Gastroesophageal sphincter (tissue), 4 donors: Measurements from ENCODE around the gene HNRNPA0. TPM values are rescaled to one million over a fixed set of nuclear protein-coding genes. Genes with fewer than 3 reads are reported as not detected.
"Not testable (repeated sequence)": the region's sequence is repeated elsewhere in the genome, so short reads cannot be mapped to it uniquely, and the experiment has no call there.

Experiments
- ATAC-seq: fragments of 150-250 bp; one replicate; pipeline ENCODE4 v1.9.1; 2016; ENCODE audit warnings: mild to moderate bottlenecking, moderate library complexity
- H3K27ac ChIP-seq, 4 donors: fragments of 200-600 bp; sonication (generic) in 3 of 4; 1 replicate in 3 of 4; 2 replicates in 1 of 4; pipeline ENCODE4 v1.5.1; 2016 to 2019
- H3K27me3 ChIP-seq: fragments of 200-600 bp; sonication (generic); one replicate; pipeline ENCODE4 v1.5.1; 2019
- H3K36me3 ChIP-seq, 2 donors: fragments of 200-600 bp; sonication (generic); one replicate each; pipeline ENCODE4 v1.5.1; 2019; ENCODE audit warnings: control low read depth in 1 of 2
- H3K4me1 ChIP-seq, 3 donors: fragments of 200-600 bp; sonication (generic); 1 replicate in 2 of 3; 2 replicates in 1 of 3; pipeline ENCODE4 v1.5.1; 2016 to 2019; ENCODE audit warnings: control low read depth in 2 of 3
- H3K4me3 ChIP-seq, 2 donors: fragments of 200-600 bp; sonication (generic); one replicate each; pipeline ENCODE4 v1.5.1; 2019; ENCODE audit warnings: mild to moderate bottlenecking in 1 of 2, moderate library complexity in 1 of 2
- H3K9me3 ChIP-seq, 3 donors: fragments of 200-600 bp; sonication (generic); one replicate each; pipeline ENCODE4 v1.5.1; 2017 to 2019; ENCODE audit warnings: control low read depth in 2 of 3
- EP300 ChIP-seq: sonication (generic); formaldehyde crosslinking; IDR thresholded peaks from one replicate; pipeline ENCODE4 v1.6.1; 2017; ENCODE audit warnings: antibody characterized with exemption, mild to moderate bottlenecking
- POLR2A ChIP-seq, 2 donors: fragments of 450-650 bp; IDR thresholded peaks; one replicate each; pipeline ENCODE4 v1.6.1; 2017; ENCODE audit warnings: antibody characterized with exemption in 2 of 2, mild to moderate bottlenecking in 2 of 2, moderate library complexity in 1 of 2
- POLR2AphosphoS5 ChIP-seq: sonication (generic); formaldehyde crosslinking; IDR thresholded peaks from one replicate; pipeline ENCODE4 v1.6.1; 2017; ENCODE audit warnings: antibody characterized with exemption
- WGBS, 2 donors: methylation state at CpG; one replicate each; pipeline ENCODE4 v1.1.5; 2018; ENCODE audit warnings: low coverage in 1 of 2; 5-methylcytosine and 5-hydroxymethylcytosine counted together
- total RNA-seq, 4 donors: library from RNA; depleted of rRNA; stranded (reverse); fragments of >200 nt; gene quantifications; one replicate each; pipeline ENCODE4 v1.1.0, GENCODE V29; 2016
- TF ChIP-seq, protein P1 (sequence below), 4 experiments: fragments of 200-600 bp in 2 of 4; fragments of 450-650 bp in 2 of 4; sonication (generic) in 1 of 4; IDR thresholded peaks; one replicate each; pipeline ENCODE4 v1.5.1; 2017 to 2019; ENCODE audit warnings: antibody characterized with exemption in 4 of 4, mild to moderate bottlenecking in 2 of 4, moderate library complexity in 2 of 4

Gene HNRNPA0
- total RNA-seq, 4 donors from 2014 or later: 9.9 to 17.2 (median 13.8) TPM

DNA sequence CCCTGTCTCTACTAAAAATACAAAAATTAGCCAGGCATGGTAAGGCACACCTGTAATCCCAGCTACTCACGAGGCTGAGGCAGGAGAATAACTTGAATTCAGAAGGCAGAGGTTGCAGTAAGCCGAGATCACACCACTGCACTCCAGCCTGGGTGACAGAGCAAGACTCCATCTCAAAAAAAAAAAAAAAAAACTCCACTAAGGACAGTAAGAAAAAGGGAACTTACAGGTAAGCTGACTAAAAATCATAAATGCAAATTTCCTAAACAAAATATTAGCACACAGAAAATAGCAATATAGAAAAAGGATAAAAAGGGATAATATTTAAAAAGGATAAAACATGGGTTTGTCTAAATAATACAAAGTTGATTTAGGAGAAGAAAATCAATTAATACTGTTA is 27.9 kb upstream of the HNRNPA0 start:
- 93 to 100% methylated on average over 2 of the region's 2 CpGs for WGBS, 2 donors

DNA sequence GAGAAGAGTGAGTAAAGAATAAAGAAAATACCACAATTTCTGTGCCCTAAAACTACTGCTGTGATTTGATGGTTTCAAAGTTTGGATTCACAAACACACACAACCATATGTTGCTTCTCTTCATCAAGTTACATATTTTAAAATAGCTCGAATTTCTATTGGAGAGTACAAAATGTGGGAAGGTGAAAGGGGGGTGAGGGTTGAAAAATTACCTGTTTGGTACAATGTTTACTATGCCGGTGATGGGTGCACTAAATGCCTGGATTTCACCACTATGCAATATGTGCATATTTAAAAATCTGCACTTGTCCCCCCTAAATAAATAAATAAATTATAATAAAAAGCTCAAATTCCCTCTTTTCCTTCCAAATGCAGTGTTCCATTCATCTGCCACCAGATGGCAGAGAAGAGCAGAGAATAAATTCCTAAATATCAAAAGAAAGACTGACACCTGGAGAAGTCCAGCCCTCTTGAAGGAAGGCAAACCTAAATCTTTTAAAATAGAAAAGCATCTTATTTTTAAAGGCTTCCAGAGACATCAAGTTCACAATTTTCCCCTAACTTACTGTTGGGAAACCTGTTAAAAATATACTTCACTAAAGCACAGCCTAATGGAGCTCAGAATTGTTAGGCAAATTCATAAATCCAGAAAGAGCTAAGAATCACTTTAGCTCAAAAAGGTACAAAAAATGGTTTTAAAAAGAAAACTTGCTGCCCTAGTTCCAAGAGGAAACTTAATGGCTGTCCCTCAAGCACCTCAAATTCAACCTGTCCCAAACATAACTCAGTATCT is 24.8 kb upstream of the HNRNPA0 start:
- H3K36me3 ChIP-seq: no peaks in the 10 kb centered on the region
- no peaks in the 10 kb centered on the region for H3K9me3 ChIP-seq
- TF ChIP-seq POLR2A (IDR thresholded peaks at IDR 0.05): no peak
- TF ChIP-seq EP300: no peak
- TF ChIP-seq, protein P1, sequence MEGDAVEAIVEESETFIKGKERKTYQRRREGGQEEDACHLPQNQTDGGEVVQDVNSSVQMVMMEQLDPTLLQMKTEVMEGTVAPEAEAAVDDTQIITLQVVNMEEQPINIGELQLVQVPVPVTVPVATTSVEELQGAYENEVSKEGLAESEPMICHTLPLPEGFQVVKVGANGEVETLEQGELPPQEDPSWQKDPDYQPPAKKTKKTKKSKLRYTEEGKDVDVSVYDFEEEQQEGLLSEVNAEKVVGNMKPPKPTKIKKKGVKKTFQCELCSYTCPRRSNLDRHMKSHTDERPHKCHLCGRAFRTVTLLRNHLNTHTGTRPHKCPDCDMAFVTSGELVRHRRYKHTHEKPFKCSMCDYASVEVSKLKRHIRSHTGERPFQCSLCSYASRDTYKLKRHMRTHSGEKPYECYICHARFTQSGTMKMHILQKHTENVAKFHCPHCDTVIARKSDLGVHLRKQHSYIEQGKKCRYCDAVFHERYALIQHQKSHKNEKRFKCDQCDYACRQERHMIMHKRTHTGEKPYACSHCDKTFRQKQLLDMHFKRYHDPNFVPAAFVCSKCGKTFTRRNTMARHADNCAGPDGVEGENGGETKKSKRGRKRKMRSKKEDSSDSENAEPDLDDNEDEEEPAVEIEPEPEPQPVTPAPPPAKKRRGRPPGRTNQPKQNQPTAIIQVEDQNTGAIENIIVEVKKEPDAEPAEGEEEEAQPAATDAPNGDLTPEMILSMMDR (IDR thresholded peaks at IDR 0.05): peak; percentile 78 to 88 (median 79)
- no peaks in the 10 kb centered on the region for H3K27me3 ChIP-seq
- H3K4me3 ChIP-seq: no peak overlapping the region
- peaks cover 0 to 9% (median 0%) of the 10 kb centered on the region in 3 donors for H3K4me1 ChIP-seq
- ATAC-seq: no peak
- 35 to 37% methylated on average over 2 of the region's 2 CpGs for WGBS, 2 donors
- no peak overlapping the region for H3K27ac ChIP-seq

More for the DNA sequence above, 27.9 kb upstream of the HNRNPA0 start:
- no peaks in the 10 kb centered on the region for H3K27me3 ChIP-seq
- H3K4me3 ChIP-seq: no peak overlapping the region
- H3K9me3 ChIP-seq: no peaks in the 10 kb centered on the region
- no peak for ATAC-seq
- H3K4me1 ChIP-seq: peaks cover 0 to 9% (median 0%) of the 10 kb centered on the region in 3 donors
- no peak for TF ChIP-seq POLR2AphosphoS5
- no peak for TF ChIP-seq POLR2A (IDR thresholded peaks at IDR 0.05)
- no peak for TF ChIP-seq EP300
- TF ChIP-seq, protein P1 (IDR thresholded peaks at IDR 0.05): no peak
- no peak overlapping the region for H3K27ac ChIP-seq
- no peaks in the 10 kb centered on the region for H3K36me3 ChIP-seq

DNA sequence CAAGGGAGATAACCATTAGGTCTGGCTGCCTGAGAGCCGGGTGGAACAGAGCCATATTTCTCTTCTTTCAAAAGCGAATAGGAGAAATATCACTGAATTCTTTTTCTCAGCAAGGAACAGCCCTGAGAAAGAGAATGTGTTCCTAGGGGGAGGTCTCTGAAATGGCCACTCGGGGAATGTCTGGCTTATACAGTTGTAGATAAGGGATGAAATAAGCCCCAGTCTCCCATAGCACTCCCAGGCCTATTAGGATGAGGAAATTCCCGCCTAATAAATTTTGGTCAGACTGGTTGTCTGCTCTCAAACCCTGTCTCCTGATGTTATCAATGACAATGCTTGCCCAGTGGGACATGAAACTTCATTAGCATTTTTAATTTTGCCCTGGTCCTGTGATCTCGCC is 13.8 kb upstream of the HNRNPA0 start:
- peaks cover 0 to 18% (median 0%) of the 10 kb centered on the region in 3 donors for H3K9me3 ChIP-seq
- 78% methylated on average over 5 of the region's 5 CpGs; no CpG with 5 or more reads in 1 of the 2 donors for WGBS, 2 donors
- not testable (repeated sequence) for H3K36me3 ChIP-seq, H3K4me1 ChIP-seq, H3K4me3 ChIP-seq, ATAC-seq, H3K27ac ChIP-seq, H3K27me3 ChIP-seq

DNA sequence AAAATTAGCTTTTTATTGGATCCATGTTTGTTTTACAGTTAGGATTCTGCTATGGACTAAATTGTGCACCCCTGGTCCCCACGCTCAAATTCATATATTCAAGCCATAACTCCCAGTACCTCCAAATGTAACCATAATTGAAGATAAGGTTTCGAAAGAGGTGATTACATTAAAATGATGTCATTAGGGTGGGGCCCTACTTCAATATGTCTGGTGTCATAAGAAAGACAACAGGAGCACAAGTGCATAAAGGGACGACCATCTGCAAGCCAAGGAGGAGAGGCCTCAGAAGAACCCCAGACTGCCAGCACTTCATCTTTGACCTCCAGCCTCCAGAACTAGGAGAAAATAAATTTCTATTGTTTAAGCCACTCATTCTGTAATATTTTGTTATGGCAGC is 7.4 kb upstream of the HNRNPA0 start:
- no peaks in the 10 kb centered on the region for H3K9me3 ChIP-seq
- no peak overlapping the region for H3K4me3 ChIP-seq
- H3K27me3 ChIP-seq: no peaks in the 10 kb centered on the region
- WGBS, 2 donors: 77 to 81% methylated on average over 3 of the region's 3 CpGs
- H3K27ac ChIP-seq: no peak overlapping the region
- no peak for ATAC-seq
- H3K4me1 ChIP-seq: no peaks in the 10 kb centered on the region
- TF ChIP-seq, protein P1 (IDR thresholded peaks at IDR 0.05): no peak
- TF ChIP-seq EP300 (no peak), POLR2AphosphoS5 (no peak), POLR2A (IDR thresholded peaks at IDR 0.05) (no peak)
- no peaks in the 10 kb centered on the region for H3K36me3 ChIP-seq

DNA sequence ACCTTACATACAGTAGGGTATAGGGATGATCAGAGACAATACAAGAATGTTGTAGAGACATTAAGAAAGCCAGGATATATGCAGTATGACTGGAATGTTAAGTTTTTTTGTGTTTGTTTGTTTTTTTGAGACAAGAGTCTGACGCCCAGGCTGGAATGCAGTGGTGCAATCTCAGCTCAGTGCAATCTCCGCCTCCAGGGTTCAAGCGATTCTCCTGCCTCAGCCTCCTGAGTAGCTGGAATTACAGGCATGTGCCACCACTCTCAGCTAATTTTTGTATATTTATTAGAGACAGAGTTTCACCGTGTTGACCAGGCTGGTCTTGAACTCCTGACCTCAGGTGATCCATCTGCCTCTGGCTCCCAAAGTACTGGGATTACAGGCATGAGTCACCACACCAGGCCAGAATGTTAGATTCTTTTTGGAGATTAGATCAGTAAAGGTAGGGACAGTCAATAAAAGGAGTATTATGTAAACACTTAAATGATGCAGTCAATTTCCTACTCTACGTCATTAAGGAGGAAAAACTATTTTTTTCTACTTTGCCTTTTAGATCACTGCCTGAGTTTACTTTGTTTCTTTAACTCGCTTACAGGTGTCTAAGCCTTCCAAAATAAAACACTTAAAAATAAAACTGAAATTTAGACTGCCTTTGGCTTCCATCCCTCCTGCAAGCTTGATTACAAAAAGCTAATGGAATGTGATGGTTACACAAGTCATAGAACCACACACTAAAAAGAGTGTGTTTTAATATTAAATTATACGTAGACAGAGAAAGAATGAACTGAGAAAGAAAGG is 6.8 kb upstream of the HNRNPA0 start:
- Histone ChIP-seq H3K27me3 (no peaks in the 10 kb centered on the region), H3K36me3 (no peaks in the 10 kb centered on the region), H3K27ac (no peak overlapping the region), H3K9me3 (no peaks in the 10 kb centered on the region), H3K4me1 (no peaks in the 10 kb centered on the region), H3K4me3 (no peak overlapping the region)
- 45 to 67% methylated on average over 5 to 7 of the region's 7 CpGs for WGBS, 2 donors
- TF ChIP-seq EP300: no peak
- no peak for ATAC-seq

DNA sequence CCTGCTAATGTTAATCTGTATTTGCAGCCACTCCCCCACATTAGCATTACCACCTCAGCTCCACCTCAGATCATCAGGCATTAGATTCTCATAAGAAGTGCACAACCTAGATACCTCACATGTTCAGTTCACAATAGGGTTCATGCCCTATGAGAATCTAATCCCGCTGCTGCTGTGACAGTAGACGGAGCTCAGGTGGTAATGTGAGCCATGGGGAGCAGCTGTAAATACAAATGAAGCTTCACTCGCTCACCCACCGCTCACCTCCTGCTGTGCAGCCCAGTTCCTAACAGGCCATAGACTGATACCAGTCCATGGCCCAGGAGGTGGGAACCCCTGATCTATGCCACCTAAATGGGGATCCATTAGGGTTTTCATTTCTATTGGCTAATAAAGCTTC is 6.1 kb upstream of the HNRNPA0 start:
- no peak overlapping the region for H3K4me3 ChIP-seq
- TF ChIP-seq POLR2A (IDR thresholded peaks at IDR 0.05): no peak
- TF ChIP-seq, protein P1 (IDR thresholded peaks at IDR 0.05): no peak
- no peak for TF ChIP-seq EP300
- TF ChIP-seq POLR2AphosphoS5: no peak
- no peaks in the 10 kb centered on the region for H3K9me3 ChIP-seq
- no peak overlapping the region for H3K27ac ChIP-seq
- no peaks in the 10 kb centered on the region for H3K36me3 ChIP-seq
- no peak for ATAC-seq
- WGBS, 2 donors: no CpG with 5 or more reads among the region's 4 CpGs
- no peaks in the 10 kb centered on the region for H3K27me3 ChIP-seq
- H3K4me1 ChIP-seq: peaks cover 0 to 2% (median 0%) of the 10 kb centered on the region in 3 donors
